Measurements from ENCODE around the gene RNF114.
A peak's percentile ranks its signal among the peaks of the same experiment; 100 is the strongest.

RNF114 gene

GRCh38 chr20:49901588-49901987 lies 34.6 kb upstream of the RNF114 start:
- H3K4me3 ChIP-seq (ENCODE audit: low read depth, low read length): no peak overlapping the region

DNA sequence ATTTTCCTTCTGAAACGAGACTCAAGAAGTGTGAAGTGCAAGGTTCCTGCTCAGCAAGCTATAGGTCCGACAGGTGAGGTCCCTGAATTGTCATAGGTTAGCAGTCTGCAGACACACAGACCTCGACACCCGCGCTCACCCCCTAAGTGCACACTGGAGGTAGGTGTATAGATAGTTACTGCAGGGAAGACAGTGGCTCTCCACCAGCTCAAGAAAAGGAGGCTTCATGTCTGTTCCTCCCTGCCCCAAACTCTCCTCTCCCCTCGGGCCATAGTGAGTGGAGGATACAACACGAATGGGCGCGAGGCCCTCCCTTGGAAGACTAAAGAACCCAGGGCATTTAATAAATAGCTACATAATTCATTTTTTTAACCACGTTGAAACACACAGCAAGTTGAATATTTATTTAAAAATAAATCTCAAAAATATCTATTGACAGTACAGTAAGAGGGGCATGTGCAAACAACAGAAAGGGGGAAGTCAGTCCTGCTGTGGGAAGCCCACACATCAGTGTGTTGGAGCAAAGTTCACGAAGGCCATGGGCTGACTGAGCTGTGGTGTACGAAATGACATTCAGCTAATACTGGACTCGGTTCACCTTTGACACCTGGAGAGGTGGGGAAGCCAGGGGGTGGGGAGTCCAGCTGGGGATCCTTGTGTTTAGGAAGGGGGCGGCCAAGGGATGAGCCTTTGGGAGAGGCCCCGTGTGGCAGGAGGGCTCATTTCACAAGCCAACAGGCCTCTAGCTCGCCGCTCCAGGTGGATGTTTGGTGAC lies 31.6 kb upstream of the RNF114 start:
- no peak overlapping the region for H3K4me3 ChIP-seq (ENCODE audit: low read depth, low read length)

DNA sequence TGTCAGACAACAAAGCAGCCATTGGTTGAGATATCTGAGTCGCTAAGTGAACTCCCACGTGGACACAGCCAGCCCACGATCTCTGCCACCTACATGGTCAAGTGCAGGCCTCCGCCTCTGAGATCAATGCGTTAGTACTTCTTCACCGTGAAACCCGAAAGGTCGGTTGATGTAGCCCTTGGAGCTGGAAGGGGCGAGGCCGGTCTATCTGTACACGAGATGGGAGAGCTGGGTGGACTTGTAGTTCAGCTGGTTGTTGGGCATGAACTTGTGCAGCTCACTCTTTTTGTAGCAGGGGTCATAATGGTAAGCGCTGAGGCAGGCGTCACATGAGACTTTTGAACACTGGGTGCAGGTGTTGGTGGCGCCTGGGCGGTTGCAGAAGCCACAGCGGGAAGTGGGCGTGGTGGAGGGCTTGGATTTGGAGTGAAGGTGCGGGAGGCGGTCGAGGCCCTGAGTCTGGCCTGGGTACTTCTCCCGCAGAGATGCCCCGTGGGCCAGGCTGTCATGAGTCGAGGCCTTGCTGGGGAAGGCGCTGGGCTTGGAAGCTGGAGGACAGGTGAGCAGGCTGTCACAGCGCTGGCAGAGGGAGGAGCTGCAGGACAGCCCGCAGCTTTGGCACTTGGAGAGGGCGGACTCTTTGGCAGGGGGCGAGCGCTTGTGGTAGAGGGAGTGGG lies 30.6 kb upstream of the RNF114 start:
- no peak overlapping the region for H3K4me3 ChIP-seq (ENCODE audit: low read depth, low read length)

DNA sequence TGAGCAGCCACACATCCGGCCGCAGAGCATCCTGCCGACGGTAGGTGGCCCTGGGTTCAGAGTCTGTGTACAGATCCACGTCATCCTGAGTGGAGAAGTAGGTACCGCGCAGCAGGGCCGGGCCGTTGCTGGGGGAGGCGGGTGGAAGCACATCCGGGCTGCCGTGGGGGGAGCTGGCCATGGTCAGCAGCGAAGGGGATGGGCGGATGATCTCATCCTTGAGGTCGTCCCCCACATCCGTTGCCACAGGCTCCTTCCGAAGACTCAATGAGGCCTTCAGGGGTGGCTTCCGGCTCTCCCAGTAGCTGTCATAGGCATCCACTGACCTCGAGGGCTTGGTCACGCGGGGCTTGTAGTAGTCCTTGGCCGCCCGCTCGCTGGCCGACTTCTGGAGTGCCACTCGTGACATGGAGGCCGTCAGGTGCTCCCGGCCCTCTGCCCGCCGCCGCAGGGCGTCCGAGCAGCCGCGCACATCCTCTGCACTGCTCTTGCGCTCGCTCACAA lies 30.0 kb upstream of the RNF114 start:
- H3K4me3 ChIP-seq (ENCODE audit: low read depth, low read length): no peak overlapping the region

DNA sequence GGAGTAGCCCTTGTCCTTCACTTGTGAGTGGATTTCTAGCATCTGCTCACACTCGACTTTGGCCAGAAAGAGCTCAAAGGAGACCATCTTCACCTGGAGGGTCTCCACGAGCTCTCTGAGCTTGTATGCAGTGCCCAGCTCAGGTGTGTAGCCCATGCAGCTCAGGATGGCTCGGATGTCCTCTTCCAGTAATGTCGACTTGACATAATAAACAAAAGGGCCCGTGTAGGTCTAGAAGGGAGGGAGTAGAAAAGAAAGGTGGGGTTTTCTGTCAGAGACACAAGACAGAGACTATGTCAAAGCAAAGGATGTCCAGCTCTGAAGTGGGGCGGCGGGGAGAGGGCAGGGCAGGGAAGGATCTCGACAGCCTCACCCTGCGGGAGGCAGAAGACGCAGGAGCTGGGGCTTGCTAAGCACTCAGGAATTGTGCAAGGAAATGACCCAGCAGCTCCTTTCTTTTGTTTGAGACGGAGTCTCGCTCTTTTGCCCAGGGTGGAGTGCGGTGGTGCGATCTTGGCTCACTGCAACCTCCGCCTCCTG lies 29.5 kb upstream of the RNF114 start:
- H3K4me3 ChIP-seq (ENCODE audit: low read depth, low read length): no peak overlapping the region

- H3K4me3 ChIP-seq (ENCODE audit: low read depth, low read length): no peak overlapping the region
These were observed 28.6 kb upstream of the RNF114 start for GRCh38 chr20:49907405-49908257.

DNA sequence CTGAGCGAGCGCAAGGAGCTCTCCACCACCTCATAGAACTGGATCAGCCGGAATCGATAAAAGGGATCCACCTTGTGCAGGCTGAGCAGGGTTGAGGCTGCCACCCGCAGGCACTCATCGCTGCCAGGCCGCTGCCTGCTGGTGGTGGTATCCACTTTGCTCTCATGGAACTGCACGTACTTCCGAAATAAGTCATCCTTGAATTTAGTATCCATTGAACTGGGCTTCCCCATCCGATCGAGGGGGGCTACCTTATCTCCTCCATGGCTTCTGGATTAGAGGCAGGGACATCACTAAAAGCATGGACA lies 28.0 kb upstream of the RNF114 start:
- H3K4me3 ChIP-seq (ENCODE audit: low read depth, low read length): no peak overlapping the region

DNA sequence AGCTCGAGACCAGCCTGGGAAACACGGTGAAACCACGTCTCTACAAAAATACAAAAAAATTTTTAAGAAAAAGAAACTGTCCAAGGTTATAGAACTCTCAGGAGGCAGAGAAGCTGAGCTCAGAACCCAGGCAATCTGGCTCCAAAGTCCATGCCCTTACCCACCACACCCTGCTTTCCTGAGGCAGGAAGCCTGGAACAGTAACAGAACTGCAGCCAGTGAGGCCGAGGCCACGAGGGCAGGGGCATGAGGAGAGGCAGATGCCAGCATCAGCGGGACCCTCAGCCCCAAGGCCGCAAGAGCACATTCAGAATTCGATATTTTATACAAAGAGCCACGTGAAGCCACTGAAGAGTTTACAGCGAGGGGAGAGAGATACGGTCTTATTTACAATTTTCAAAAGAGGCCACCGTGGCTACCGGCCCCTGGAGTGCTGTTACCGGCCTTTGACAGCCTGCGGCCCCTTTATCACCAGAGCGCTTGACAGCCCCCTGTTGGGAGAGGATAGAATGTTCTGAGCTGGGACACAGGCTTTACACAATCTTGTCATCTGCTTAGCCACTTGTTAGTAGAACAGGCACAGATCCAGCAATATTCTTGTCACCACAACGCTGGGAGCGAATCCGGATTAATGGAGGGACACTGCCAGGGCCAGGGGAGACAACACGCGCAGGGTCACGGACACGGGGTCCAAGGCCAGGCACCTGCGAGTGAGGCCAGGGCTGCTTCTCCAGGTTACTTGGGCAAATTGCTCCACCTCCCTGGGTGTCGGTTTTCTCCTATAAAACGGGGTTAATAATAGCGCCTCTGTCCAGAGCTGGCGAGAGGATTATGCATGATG lies 26.5 kb upstream of the RNF114 start:
- H3K4me3 ChIP-seq (ENCODE audit: low read depth, low read length): no peak overlapping the region

DNA sequence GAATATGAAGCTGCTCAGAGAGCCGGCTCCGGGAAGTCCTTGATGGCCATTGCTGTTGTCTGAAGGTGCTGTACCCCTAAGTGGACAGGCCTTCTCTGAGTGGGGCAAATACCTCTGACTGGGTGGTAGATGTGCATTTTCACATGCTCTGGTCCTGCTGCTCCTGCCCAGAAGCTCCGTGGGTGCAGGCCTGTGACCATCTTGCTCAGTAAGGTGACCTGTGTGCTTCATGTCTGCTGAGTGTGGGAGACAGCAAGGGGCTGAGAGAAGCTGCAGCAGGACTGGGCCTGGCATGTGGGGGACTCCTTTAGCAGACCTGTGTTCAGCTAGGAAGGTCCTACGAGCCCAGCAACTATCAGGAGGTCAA lies 25.9 kb upstream of the RNF114 start:
- no peak overlapping the region for H3K4me3 ChIP-seq (ENCODE audit: low read depth, low read length)

- H3K4me3 ChIP-seq (ENCODE audit: low read depth, low read length): no peak overlapping the region
These were observed 22.7 kb upstream of the RNF114 start for GRCh38 chr20:49913399-49914047.

DNA sequence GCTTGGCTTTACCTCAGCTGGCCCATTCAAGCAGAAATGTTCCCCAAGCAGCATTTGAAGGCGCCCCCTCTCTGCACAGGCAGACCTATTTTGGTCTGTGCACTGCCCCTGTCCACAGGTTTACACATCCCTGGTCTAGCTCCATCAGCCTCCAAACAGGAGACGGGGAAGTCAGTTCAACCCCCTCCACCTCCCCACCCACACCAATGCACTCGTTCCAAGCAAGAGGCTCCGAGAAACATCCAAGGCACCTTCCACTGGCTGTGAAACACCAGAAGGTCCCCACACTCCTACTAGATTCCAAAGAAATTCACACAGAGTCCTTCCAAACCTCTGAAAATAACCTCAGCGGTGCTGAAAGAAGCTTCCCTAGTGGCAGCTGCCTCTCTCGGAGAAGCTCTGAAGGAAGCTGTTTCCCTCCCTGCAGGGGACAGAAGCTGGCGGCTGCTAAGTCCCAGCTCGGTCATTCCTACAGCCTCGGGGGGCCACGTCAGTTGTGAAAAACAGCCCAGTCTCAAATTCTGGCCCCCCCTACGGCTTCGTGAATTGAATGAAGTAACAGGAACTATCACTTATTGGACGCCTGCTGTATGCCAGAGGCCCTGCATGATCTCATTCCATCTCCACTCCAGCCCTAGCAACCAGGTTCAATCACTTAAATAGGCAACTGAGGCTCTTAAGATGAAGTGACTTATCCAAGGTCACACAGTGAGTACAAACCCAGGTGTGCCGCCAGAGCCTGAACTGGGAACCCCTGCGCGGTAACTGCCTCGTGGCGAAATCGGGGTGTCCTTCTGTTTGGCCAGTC lies 21.7 kb upstream of the RNF114 start:
- peak overlapping the region; percentile 100 for H3K4me3 ChIP-seq (ENCODE audit: low read depth, low read length)

DNA sequence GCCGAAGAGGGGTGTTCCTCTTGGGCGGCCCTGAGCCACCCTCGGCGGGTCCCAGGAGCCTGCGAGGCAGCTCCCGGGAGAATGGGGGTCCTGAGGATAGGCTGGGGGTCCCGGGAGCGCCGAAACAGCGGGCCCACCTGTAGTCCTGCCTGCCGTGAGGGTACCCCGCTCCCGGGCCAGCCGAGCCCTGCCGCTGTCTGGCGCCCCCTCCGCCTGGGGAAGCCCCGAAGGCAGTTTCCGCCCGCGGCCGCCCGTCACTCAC lies 21.1 kb upstream of the RNF114 start:
- peak overlapping the region; percentile 100 for H3K4me3 ChIP-seq (ENCODE audit: low read depth, low read length)

GRCh38 chr20:49915380-49916145 lies 20.6 kb upstream of the RNF114 start, which contains the start of gene SPATA2:
TSS of gene SPATA2 (minus strand) at chr20:49915529. CDS start at chr20:49908490, 7,039 bp downstream.
- H3K4me3 ChIP-seq (ENCODE audit: low read depth, low read length): peak within 1 kb of the TSS; percentile 100

DNA sequence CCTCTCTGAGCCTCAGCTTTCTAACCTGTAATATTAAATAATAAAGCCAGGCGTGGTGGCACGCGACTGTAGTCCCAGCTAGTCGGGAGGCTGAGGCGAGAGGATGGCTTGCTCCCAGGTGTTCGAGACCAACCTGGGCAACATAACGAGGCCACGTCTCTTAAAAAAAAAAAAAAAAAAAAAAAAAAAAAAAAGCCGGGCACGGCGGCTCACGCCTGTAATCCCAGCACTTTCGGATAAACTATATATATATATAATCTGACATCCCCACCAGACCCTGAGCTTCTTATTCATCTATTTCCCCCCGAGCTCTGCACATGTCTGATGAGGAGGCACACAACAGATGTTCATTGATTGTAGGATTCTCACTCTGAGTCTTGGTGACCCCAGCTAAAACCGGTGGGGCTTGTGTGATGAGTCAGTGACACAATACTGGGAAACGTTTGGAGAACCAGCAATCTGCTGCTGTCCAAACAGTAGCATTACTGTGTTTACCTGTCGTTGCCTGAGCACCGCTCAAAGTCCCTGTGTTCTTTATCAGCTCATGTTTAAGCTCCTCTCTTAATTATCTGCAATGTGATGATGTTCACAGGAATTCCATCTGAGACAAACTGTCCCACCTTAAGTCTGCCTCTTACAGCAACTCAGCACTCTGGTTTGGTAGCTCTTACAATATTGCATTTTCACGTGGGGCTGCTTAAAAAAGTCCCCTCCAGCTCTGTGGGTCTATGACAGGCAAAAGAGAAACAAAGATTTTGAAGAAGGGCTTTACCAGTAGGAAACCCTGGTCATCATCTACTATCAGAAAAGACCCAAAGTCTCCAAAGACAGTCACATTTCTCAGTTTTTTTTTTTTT lies 19.8 kb upstream of the RNF114 start:
- H3K4me3 ChIP-seq (ENCODE audit: low read depth, low read length): peak overlapping the region; percentile 100

DNA sequence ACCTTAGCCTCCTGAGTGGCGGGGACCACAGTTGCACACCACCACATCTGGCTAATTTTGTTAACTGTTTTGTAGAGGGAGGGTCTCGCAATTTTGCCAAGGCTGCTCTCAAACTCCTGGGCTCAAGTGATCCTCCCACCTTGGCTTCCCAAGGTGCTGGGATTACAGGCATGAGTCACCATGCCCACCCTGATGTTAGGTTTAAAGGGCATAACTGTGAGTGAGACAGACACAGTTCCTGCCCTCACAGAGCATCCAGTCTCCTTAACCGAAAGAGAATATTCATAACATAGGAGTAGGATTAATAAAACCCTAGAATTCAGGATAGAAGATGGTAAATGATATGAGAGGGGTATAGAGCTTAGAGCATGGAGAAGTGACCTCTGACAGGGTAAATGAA lies 17.8 kb upstream of the RNF114 start:
- H3K4me3 ChIP-seq (ENCODE audit: low read depth, low read length): no peak overlapping the region

DNA sequence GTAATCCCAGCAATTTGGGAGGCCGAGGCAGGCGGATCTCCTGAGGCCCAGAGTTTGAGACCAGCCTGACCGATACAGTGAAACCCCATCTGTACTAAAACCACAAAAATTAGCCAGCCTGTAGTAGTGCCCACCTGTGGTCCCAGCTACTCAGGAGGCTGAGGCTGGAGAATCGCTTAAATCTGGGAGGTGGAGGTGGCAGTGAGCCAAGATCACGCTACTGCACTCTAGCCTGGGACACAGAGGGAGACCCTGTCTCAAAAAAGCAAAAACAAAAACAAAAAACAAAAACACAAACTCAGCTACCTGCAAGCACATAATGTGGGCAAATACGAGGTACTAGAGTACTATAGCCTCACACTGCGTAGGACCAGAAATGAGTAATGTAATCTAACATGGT lies 17.2 kb upstream of the RNF114 start:
- H3K4me3 ChIP-seq (ENCODE audit: low read depth, low read length): no peak overlapping the region

DNA sequence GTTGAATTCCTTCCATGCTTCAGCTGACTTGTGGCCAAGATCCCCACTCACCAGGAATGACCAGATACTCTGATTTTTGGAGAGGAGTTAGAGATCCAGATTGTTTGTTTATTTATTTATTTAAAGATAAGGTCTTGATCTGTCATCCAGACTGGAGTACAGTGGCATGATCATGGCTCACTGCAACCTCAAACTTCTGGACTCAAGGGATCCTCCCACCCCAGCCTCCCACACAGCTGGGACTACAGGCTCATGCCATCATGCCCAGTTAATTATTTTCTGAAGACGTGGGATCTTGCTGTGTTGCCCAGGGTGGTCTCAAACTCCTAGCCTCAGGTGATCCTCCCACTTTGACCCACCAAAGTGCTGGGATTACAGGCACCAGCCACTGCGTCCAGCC lies 16.7 kb upstream of the RNF114 start:
- no peak overlapping the region for H3K4me3 ChIP-seq (ENCODE audit: low read depth, low read length)

DNA sequence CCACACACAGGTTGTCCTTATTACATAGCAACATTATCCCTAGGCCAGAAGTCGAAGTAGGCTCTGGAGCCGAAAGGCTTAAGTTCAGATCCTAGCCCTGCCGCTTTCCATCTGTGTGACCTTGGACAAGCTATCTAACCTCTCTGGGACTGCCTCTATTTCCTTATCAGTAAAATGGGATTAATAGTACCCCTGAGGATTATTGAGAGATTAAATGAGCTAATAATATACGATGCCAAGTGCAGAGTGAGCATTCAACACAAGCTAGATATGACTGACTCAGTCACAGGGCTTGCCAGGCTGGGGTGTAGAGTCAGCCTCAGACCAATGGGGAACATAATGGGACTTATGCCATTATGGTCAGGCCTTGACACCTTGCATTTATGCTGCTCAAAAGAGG lies 11.9 kb upstream of the RNF114 start:
- H3K4me3 ChIP-seq (ENCODE audit: low read depth, low read length): no peak overlapping the region

All from iPS-11a (cell line).